Mesodermal cell (in vitro differentiated cells): ENCODE measurements around the gene ANKRD11.

ENCODE experiments used
- H3K27ac ChIP-seq: 2 replicates; pipeline ENCODE4 v1.7.0; 2013; ENCODE audit warnings: mild to moderate bottlenecking, low read depth, low read length, moderate library complexity; ENCODE audit not compliant: severe bottlenecking
- H3K36me3 ChIP-seq: 2 replicates; pipeline ENCODE4 v1.7.1; 2013; ENCODE audit warnings: mild to moderate bottlenecking, low read length, moderate library complexity; ENCODE audit not compliant: control insufficient read depth, insufficient read depth
- H3K4me1 ChIP-seq: one replicate; pipeline ENCODE4 v1.7.1; 2013; ENCODE audit warnings: mild to moderate bottlenecking, low read length; ENCODE audit not compliant: insufficient read depth, control insufficient read depth, poor library complexity, severe bottlenecking
- H3K4me3 ChIP-seq: 2 replicates; pipeline ENCODE4 v1.7.0; 2013; ENCODE audit warnings: low read length, control low read depth, mild to moderate bottlenecking; ENCODE audit not compliant: insufficient read depth, poor library complexity, severe bottlenecking; ENCODE audit errors: extremely low read depth
- H3K9me3 ChIP-seq: 2 replicates; pipeline ENCODE4 v1.7.1; 2013; ENCODE audit warnings: mild to moderate bottlenecking, low read length, moderate library complexity; ENCODE audit not compliant: control insufficient read depth
- WGBS, 2 experiments: methylation state at CpG; one replicate each; pipeline ENCODE4 v1.1.5; 2013; ENCODE audit warnings: missing lambda C conversion rate in 2 of 2; ENCODE audit not compliant: insufficient coverage in 2 of 2; 5-methylcytosine and 5-hydroxymethylcytosine counted together

Gene ANKRD11

DNA sequence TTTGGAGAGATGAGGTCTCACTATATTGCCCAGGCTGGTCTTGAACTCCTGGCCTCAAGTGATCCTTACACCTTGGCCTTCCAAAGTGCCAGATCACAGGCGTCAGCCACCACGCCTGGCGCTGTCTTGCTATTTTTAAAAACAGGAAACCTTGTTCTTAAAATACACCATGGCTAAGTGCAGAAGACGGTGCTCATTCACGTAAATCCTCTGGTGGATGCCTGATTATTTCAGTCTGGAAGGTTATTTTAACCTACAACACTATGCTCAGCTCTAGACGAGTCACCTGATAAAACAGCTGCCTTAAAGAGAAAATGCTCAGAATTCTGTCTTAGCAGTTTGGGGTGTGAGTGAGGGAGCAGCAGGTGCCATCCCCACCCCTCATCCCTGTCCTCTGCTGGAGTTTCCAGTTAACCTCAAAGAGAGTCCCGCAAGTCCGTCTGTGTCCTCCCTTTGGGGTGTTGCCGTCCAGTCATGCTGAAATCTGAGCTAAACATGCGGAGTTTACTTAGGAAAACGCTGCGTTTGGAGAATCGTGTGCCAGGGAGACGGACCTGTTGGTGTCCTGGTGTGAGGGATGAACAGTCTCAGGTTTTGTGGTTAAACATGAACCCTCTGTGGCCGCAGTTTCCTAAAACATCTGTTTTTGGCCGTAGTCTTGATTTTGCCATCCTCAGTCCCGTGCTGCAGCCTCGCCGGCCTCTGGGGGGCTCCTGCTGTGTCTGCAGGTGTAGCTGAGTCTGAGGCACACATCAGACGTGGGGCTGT is 35.0 kb upstream of the ANKRD11 start:
- no peak overlapping the region for H3K27ac ChIP-seq
- no peak overlapping the region for H3K4me3 ChIP-seq
- WGBS, 2 experiments = 89 to 90% methylated on average over 15 to 17 of the region's 20 CpGs
- H3K4me1 ChIP-seq = no peaks in the 10 kb centered on the region
- H3K36me3 ChIP-seq = peaks cover 94% of the 10 kb centered on the region
- no peaks in the 10 kb centered on the region for H3K9me3 ChIP-seq

GRCh38 chr16:89523680-89524344 is 33.5 kb upstream of the ANKRD11 start:
- H3K27ac ChIP-seq = no peak overlapping the region
- WGBS, 2 experiments = 92 to 95% methylated on average over 30 to 32 of the region's 32 CpGs
- H3K4me3 ChIP-seq = no peak overlapping the region
- no peaks in the 10 kb centered on the region for H3K4me1 ChIP-seq
- H3K9me3 ChIP-seq = no peaks in the 10 kb centered on the region
- H3K36me3 ChIP-seq = peaks cover 96% of the 10 kb centered on the region

GRCh38 chr16:89522287-89522686 is 31.9 kb upstream of the ANKRD11 start:
- Histone ChIP-seq H3K36me3 (peaks cover 99% of the 10 kb centered on the region), H3K9me3 (no peaks in the 10 kb centered on the region), H3K4me1 (no peaks in the 10 kb centered on the region), H3K27ac (no peak overlapping the region), H3K4me3 (no peak overlapping the region)
- 90 to 92% methylated on average over 30 to 31 of the region's 31 CpGs for WGBS, 2 experiments

DNA sequence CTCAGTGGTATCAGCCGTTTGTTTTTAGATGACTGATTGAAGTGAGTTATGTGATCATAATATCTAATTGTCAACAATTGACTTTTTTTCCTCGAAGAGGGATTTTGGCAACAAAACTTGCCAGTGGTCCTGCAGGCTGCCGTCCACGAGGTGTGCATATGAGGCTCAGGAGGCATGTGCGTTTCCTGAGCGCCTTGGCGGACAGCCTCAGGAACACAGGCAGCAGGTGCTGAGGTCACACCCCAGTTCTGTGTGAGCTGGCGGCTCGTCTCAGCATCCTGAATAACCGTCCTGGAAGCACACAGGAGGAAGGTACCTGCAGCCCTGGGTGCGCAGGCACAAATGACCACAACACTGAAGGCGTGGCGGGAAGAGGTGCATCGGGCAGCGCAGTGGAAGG is 29.5 kb upstream of the ANKRD11 start:
- H3K36me3 ChIP-seq = peaks cover 98% of the 10 kb centered on the region
- H3K9me3 ChIP-seq = no peaks in the 10 kb centered on the region
- no peak overlapping the region for H3K4me3 ChIP-seq
- H3K4me1 ChIP-seq = no peaks in the 10 kb centered on the region
- H3K27ac ChIP-seq = no peak overlapping the region
- 88 to 91% methylated on average over 10 to 14 of the region's 15 CpGs for WGBS, 2 experiments

- no peaks in the 10 kb centered on the region for H3K9me3 ChIP-seq
- no peaks in the 10 kb centered on the region for H3K4me1 ChIP-seq
- WGBS, 2 experiments = 77 to 85% methylated on average over 7 to 9 of the region's 9 CpGs
- H3K36me3 ChIP-seq = peaks cover 99% of the 10 kb centered on the region
- no peak overlapping the region for H3K27ac ChIP-seq
- H3K4me3 ChIP-seq = no peak overlapping the region
Measured at GRCh38 chr16:89517128-89517527, 26.8 kb upstream of the ANKRD11 start.

- no peaks in the 10 kb centered on the region for H3K4me1 ChIP-seq
- H3K4me3 ChIP-seq = no peak overlapping the region
- H3K36me3 ChIP-seq = peaks cover 71% of the 10 kb centered on the region
- no peak overlapping the region for H3K27ac ChIP-seq
- 89 to 100% methylated on average over 3 to 7 of the region's 9 CpGs for WGBS, 2 experiments
- no peaks in the 10 kb centered on the region for H3K9me3 ChIP-seq
Measured at GRCh38 chr16:89512453-89512852, 22.1 kb upstream of the ANKRD11 start.

GRCh38 chr16:89511374-89511773 is 21.0 kb upstream of the ANKRD11 start:
- H3K4me3 ChIP-seq = no peak overlapping the region
- H3K36me3 ChIP-seq = peaks cover 60% of the 10 kb centered on the region
- H3K27ac ChIP-seq = no peak overlapping the region
- 95% methylated on average over 3 to 4 of the region's 8 CpGs for WGBS, 2 experiments
- H3K4me1 ChIP-seq = no peaks in the 10 kb centered on the region
- H3K9me3 ChIP-seq = no peaks in the 10 kb centered on the region

- H3K9me3 ChIP-seq = no peaks in the 10 kb centered on the region
- H3K4me3 ChIP-seq = no peak overlapping the region
- H3K4me1 ChIP-seq = peaks cover 3% of the 10 kb centered on the region
- H3K36me3 ChIP-seq = peaks cover 52% of the 10 kb centered on the region
- WGBS, 2 experiments = 96 to 98% methylated on average over 6 to 9 of the region's 9 CpGs
- H3K27ac ChIP-seq = no peak overlapping the region
Measured at GRCh38 chr16:89510526-89510925, 20.2 kb upstream of the ANKRD11 start.

DNA sequence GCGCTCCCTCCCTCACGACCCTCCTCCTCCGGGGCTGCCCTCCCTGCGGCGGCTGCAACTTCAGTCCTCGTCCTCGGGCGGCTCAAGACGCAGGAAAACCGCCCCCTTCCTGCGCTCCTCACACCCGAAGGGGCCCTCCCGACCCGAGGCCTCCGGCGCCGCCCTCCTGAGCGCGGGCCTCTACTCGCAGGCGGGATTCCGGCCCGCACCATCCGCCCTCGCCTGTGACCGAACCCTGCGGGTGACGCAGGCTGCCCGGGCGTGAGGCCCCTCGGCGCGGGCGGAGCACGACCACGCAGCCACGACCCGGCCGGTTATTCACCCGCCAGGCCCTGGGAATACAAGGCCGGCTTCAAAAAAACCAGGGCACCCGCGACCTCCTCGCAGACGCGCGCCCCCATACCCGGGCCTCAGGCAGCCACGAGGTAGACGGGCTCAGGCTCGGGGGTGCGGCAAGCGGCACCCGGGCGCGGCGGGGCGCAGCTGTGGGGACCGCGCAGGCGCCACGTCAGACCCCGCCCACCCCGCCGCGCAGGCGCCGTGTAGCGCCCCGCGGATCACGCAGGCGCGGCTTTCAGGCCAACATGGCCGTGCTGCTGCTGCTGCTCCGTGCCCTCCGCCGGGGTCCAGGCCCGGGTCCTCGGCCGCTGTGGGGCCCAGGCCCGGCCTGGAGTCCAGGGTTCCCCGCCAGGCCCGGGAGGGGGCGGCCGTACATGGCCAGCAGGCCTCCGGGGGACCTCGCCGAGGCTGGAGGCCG is 17.7 kb upstream of the ANKRD11 start, which contains the start of gene SPG7:
SPG7 (plus strand) TSS at position 570 of the 757 bp plus-strand sequence; CDS start at position 585, 15 bp downstream.
- H3K4me1 ChIP-seq = peaks cover 3% of the 10 kb centered on the region
- 0% methylated on average over 85 to 90 of the region's 90 CpGs for WGBS, 2 experiments
- H3K36me3 ChIP-seq = peaks cover 28% of the 10 kb centered on the region
- peak within 1 kb of the TSS; percentile 94 for H3K27ac ChIP-seq
- H3K9me3 ChIP-seq = no peaks in the 10 kb centered on the region
- peak within 1 kb of the TSS; percentile 81 for H3K4me3 ChIP-seq

GRCh38 chr16:89507214-89507833 is 17.0 kb upstream of the ANKRD11 start:
- Histone ChIP-seq H3K4me3 (peak overlapping the region; percentile 81), H3K4me1 (peaks cover 5% of the 10 kb centered on the region), H3K27ac (peak overlapping the region; percentile 94), H3K9me3 (no peaks in the 10 kb centered on the region), H3K36me3 (peaks cover 21% of the 10 kb centered on the region)
- 10 to 22% methylated on average over 30 to 40 of the region's 42 CpGs for WGBS, 2 experiments
